K562 treated with DMSO at 1 percent for 12 hours (cell line): Measurements from ENCODE around the gene NLRP6. TPM values are rescaled to one million over a fixed set of nuclear protein-coding genes. Genes with fewer than 3 reads are reported as not detected.

Source experiments
- total RNA-seq: library from RNA; unstranded; fragments of 300-600 nt; gene quantifications from 2 replicates; pipeline ENCODE4 v1.2.3, GENCODE V29; 2022; ENCODE audit not compliant: insufficient read depth

The NLRP6 gene
- 0.50 and 1.1 TPM in 2 replicates for total RNA-seq

DNA sequence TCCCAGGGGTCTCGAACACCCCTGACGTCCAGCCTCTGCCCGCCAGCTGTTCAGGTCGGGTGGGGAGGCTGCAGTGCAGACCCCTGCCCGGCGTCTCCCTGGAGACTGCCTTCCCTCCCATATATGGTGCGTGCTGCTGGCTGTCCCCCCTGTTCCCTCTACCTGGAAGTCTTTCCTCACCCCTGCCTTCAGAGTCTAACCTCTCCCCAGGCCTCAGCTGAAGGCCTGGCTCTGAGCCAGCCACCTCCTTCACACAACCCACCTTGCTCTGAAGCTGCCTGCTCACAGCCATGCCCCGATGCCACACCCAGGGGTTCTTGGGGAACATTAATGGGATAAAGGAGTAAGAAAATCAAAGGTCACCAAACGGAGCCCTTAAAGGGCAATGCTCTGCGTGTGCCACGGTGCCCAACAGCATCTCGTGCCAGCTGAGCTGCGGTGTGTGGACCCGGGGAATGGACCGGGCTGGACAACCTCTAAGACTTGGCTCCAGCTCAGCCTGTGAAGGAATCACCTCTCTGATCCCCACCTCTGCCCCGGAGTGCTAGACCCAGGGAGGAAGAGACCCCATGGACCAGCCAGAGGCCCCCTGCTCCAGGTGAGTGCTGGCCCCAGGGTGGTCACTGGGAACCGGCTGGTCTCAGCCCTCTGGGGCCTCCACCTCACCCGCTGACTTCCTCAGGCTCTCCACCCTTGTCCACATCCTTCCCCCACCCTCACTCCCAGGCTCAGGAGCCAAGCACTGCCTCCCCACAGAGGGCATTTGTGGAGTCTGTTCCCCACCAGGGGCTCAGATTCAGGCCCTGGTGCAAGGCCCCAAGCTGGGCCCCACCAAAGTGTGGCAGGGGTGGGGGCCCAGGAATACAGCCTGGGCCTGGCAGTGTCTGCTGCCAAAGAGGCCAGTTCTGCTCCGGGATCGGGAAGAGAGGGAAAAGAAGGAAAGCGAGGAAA is at the start of gene NLRP6:
Gene NLRP6 (plus strand): TSS at position 407 of the 951 bp plus-strand sequence. CDS start 163 bp downstream, at position 570.

DNA sequence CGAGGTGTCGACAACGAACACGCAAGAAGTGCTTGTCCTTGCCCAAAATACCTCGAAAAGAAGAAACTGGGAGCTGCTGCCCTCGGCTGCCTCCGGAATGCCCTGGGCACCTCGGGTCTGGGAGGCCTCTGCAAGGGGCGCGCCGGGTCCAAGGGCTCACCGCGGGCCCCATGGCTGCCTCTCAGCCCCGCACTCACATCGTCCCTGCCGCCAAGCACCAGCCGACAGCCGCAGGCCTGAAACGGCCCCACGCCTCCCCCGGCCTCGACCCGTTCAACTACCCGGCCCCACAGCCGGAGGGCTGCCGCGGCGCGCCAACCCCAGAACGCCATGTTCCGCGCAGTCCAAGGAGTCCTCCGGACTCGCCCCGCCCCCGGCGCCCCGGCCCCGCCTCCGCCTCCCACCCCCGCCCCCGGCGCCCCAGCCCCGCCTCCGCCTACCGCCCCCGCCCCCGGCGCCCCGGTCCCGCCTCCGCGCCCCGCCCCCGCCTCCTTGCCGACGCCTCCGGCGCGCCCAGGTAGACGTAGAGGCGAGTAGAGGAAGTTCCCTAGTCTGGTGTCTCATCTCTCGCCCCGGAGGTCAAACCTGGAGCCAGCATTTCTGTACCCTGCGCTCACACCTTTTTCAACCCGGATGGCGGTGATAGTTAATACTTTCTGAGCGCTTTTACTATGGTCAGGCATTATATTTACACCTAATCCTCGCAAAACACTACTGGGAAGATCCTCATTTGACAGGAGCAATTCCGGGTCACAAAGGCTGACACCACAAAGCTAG is 42.0 kb upstream of the NLRP6 start, which contains the start of gene SIRT3:
Gene SIRT3 (minus strand): TSS at position 346 of the 777 bp plus-strand sequence. CDS start 14 bp downstream, at position 332.

DNA sequence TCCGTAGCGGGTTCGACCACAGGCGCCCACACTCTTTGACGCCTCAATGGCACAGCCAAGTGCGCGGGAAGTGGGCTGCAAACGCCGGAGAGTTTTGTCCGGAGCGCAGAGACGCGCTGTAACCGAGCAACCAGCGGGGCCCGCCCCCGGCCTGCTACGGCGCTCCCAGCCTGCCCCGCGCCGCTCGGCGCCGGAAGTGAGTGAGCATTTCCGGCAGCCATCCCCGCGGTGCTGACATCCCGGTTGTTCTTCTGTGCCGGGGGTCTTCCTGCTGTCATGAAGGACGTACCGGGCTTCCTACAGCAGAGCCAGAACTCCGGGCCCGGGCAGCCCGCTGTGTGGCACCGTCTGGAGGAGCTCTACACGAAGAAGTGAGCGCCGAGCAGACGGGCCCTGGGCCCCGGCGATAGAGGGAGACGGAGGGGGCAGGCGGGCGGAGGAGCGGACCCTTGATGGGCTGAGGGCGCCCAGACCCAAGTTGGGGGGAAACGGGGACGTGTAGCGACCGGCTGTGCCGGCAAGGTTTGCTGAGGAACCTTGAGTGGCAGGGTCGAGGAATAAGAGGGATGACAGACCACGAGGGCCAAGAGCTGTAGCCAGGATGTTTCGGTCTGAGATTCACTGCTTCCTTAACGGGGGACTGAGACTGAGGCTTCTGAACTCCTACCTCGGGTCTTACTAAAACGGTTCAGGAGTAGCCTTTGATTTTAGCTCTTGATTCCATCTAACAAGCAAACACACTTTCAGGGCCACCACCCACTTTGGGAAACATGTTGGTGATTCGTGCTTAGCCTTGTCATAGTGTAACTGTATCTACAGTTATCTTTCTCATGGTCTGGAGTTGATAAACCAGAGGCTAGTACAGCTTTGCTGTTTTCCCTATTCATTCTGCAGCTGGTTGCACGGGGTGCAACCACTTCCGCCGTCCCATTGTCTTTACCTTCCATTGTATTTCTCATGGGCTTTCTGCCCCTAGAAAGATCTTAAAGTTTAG is 41.1 kb upstream of the NLRP6 start, which contains the start of gene PSMD13:
Gene PSMD13 (plus strand): TSS at position 203 of the 994 bp plus-strand sequence. CDS start 74 bp downstream, at position 277.

DNA sequence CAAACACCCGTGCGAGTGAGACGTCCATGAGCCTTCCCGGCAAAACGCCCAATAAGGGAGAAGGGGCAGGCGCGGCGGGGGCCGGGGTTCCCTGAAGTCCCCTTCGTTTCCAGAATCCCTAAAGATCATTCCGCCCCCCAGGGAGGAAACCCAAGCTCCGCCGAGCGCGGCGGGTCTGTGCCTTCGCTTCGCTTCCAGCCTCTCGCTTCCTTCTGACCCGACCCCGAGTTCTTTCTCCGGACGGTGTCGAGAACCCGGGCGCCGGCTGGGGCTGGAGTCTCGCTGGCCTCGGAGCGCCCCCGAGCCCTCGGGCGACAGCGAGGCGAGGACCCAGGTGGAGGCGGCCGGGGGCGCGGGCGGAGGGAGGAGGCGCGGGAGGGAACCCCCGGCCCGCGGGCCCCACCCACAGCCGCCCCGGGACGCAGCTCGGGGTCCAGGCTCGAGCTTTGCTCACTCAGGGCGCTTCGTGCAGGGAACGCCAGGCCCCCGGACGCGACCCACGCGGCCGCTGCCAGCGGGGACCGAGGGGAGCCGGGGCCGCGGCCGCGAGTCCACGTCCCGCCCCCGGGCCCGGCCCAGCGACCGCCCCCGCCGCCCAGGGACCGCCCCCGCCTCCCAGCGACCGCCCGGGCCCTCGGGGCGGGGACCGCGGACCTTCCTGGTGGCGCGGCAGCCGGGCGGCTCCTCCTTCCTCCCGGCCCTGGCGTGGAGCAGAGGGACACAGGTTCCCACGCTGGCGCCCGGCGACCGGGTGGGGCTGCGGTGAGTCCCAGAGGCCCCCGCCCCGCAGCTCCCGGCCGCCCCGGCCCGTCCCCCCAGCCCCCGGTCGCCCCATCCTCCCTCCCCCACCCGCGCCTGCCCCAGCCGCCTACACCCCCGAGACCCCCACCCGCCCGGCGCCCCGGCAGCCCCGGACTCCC is 10.5 kb downstream of the NLRP6 start, which contains the start of gene PGGHG:
Gene PGGHG (plus strand): TSS at position 649 of the 920 bp plus-strand sequence. CDS start 691 bp downstream, outside the sequence.

DNA sequence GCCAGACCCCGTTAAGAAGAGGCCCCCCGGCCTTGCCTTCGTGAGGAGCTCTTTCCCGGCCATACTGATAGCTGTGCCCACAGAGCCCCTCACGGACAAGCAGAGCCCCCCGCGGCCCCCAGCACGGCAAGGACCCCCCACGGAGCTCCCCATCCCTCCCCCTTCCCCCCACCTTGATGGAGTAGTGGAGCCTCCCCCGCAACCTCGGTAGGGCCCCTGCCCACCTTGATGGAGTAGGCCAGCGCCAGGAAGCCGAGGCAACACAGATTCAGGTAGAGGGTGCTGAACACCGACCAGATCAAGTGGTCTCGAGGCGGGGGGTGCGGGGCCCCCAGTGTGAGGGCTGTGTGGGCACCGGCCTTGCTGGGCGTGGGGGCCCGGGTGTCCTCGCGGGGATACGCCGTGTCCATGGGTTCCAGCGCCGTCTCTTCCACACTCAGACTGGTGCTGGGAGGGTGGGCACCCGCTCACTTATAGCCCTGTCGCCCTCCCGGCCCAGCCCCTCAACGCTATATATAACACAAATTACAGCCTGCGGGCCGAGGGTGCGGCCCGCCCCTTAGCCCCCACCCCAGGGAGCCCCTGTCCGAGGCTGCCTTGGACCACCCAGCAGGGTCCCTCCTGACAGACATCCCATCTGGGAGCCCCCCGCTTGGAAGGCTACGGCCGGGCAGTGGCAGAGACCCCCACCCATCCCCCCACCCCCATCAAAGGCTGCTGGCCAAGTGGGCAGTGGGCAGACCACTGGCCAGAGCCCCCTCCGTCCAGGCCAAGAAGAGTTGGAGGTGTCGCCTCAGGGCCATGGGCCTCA is 21.1 kb downstream of the NLRP6 start, which contains the start of gene IFITM5:
Gene IFITM5 (minus strand): TSS at position 446 of the 811 bp plus-strand sequence. CDS start 36 bp downstream, at position 410.

DNA sequence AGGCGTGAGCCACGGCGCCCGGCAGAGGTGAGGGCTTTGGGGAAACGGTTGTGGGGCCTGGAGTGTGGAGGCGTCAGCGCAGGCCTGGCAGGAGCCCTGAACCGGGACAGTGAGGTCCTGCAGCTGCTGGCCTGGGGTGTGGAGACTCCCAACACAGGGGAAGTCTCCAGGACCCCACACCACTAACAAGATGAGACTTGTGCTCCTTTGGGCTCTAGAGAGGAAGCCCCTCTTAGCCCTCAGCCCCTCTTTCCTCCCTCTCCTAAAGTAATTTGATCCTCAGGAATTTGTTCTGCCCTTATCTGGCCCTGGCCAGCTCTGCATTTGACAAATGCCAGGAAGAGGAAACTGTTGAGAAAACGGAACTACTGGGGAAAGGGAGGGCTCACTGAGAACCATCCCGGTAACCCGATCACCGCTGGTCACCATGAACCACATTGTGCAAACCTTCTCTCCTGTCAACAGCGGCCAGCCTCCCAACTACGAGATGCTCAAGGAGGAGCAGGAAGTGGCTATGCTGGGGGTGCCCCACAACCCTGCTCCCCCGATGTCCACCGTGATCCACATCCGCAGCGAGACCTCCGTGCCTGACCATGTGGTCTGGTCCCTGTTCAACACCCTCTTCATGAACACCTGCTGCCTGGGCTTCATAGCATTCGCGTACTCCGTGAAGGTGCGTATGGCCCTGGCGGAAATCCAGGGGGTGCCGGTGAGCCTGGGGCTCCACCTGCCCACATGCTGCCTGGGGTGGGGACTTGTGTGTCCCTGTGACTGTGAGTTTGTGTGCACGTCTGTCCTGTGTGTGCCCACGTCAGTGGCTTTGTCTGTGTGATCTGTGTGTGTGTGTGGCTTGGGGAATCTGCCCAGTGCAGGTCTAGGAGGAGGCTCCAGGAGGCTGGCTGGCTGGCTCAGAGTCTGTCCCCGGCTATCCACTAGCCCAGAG is 29.8 kb downstream of the NLRP6 start, which contains the start of gene IFITM2:
Gene IFITM2 (plus strand): TSS at position 51 of the 943 bp plus-strand sequence. CDS start 377 bp downstream, at position 428.

DNA sequence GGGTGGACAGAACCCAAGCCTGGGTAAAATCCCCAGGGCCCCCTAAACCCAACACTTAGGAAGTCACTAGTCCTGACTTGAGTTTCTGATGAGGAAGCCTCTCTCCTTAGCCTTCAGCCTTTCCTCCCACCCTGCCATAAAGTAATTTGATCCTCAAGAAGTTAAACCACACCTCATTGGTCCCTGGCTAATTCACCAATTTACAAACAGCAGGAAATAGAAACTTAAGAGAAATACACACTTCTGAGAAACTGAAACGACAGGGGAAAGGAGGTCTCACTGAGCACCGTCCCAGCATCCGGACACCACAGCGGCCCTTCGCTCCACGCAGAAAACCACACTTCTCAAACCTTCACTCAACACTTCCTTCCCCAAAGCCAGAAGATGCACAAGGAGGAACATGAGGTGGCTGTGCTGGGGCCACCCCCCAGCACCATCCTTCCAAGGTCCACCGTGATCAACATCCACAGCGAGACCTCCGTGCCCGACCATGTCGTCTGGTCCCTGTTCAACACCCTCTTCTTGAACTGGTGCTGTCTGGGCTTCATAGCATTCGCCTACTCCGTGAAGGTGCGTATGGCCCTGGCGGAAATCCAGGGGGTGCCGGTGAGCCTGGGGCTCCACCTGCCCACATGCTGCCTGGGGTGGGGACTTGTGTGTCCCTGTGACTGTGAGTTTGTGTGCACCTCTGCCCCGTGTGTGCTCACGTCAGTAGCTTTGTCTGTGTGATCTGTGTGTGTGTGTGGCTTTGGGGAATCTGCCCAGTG is 35.8 kb downstream of the NLRP6 start, which contains the start of gene IFITM1:
Gene IFITM1 (plus strand): TSS at position 254 of the 767 bp plus-strand sequence. CDS start 131 bp downstream, at position 385.

Other genes with a start within 250 kb of the NLRP6 start
- not detected in 2 replicates for gene SCGB1C1, start 85.3 kb upstream of the NLRP6 start, total RNA-seq
- gene BET1L, start 71.0 kb upstream of the NLRP6 start, total RNA-seq = 32.9 and 54.8 TPM in 2 replicates
- gene RIC8A, start 70.7 kb upstream of the NLRP6 start, total RNA-seq = 74.9 and 120 TPM in 2 replicates
- gene SIRT3, start 42.1 kb upstream of the NLRP6 start, total RNA-seq = 19.1 and 23.9 TPM in 2 replicates
- 161 and 191 TPM in 2 replicates for gene PSMD13, start 41.4 kb upstream of the NLRP6 start, total RNA-seq
- 18.9 and 35.8 TPM in 2 replicates for gene PGGHG, start 10.7 kb downstream of the NLRP6 start, total RNA-seq
- gene IFITM5, start 21.1 kb downstream of the NLRP6 start, total RNA-seq = not detected in 2 replicates
- gene IFITM2, start 29.4 kb downstream of the NLRP6 start, total RNA-seq = 303 and 402 TPM in 2 replicates
- gene IFITM1, start 35.6 kb downstream of the NLRP6 start, total RNA-seq = 692 and 697 TPM in 2 replicates
- 195 and 221 TPM in 2 replicates for gene IFITM3, start 42.5 kb downstream of the NLRP6 start, total RNA-seq
- gene B4GALNT4, start 91.1 kb downstream of the NLRP6 start, total RNA-seq = 14.1 and 23.4 TPM in 2 replicates
- 59.0 and 60.2 TPM in 2 replicates for gene PKP3, start 115.8 kb downstream of the NLRP6 start, total RNA-seq
- 155 and 218 TPM in 2 replicates for gene SIGIRR, start 136.6 kb downstream of the NLRP6 start, total RNA-seq
- gene ANO9, start 163.6 kb downstream of the NLRP6 start, total RNA-seq = 5.6 and 11.0 TPM in 2 replicates
- gene PTDSS2, start 171.9 kb downstream of the NLRP6 start, total RNA-seq = 48.3 and 52.0 TPM in 2 replicates
- 164 and 185 TPM in 2 replicates for gene RNH1, start 228.8 kb downstream of the NLRP6 start, total RNA-seq